Neural cell (in vitro differentiated cells): ENCODE measurements around the gene SNRPA.

Source experiments
- EP300 ChIP-seq: fragments of 450-650 bp; conservative IDR thresholded peaks from 2 replicates; pipeline ENCODE4 v1.6.1; 2014; ENCODE audit warnings: antibody characterized with exemption, mild to moderate bottlenecking, moderate library complexity; ENCODE audit not compliant: poor library complexity, severe bottlenecking
- POLR2AphosphoS5 ChIP-seq: IDR thresholded peaks from 2 replicates; pipeline ENCODE4 v1.6.1; 2012
- RAD21 ChIP-seq: fragments of 450-650 bp; conservative IDR thresholded peaks from 2 replicates; pipeline ENCODE4 v1.6.1; 2014; ENCODE audit warnings: antibody characterized with exemption, mild to moderate bottlenecking, moderate library complexity
- TF ChIP-seq, protein P1 (sequence below): fragments of 450-650 bp; IDR thresholded peaks from 2 replicates; pipeline ENCODE4 v1.5.1; 2014; ENCODE audit warnings: antibody characterized with exemption, mild to moderate bottlenecking, moderate library complexity; ENCODE audit not compliant: poor library complexity, severe bottlenecking

DNA sequence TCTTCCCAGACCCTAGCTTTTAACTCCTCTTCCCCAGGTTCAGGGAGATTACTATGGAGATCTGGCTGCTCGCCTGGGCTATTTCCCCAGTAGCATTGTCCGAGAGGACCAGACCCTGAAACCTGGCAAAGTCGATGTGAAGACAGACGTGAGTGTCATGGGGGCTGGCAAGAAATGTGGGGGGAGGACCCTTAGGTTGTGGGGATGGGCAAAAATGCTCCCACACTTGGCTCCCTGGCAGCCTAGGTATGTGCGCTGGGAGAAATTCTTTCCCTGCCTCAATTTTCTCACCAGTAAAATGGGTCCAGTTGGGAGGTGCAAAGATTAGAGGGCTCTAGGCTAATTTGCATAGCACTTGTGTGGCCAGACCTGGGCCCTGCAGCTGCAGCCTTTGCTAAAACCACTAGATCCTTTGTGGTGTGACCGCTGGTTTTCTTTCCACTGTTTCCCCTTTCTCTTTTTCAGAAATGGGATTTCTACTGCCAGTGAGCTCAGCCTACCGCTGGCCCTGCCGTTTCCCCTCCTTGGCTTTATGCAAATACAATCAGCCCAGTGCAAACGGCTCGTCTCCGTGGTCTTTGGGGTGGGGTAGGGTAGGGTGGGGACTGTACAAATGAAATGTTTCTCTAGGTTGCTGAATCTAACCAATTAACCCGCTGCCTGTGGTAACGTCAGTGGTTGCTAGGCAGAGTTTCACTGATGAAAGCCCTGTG lies 26.1 kb downstream of the SNRPA start:
- TF ChIP-seq, protein P1, sequence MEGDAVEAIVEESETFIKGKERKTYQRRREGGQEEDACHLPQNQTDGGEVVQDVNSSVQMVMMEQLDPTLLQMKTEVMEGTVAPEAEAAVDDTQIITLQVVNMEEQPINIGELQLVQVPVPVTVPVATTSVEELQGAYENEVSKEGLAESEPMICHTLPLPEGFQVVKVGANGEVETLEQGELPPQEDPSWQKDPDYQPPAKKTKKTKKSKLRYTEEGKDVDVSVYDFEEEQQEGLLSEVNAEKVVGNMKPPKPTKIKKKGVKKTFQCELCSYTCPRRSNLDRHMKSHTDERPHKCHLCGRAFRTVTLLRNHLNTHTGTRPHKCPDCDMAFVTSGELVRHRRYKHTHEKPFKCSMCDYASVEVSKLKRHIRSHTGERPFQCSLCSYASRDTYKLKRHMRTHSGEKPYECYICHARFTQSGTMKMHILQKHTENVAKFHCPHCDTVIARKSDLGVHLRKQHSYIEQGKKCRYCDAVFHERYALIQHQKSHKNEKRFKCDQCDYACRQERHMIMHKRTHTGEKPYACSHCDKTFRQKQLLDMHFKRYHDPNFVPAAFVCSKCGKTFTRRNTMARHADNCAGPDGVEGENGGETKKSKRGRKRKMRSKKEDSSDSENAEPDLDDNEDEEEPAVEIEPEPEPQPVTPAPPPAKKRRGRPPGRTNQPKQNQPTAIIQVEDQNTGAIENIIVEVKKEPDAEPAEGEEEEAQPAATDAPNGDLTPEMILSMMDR: no peak
- TF ChIP-seq EP300 (no peak), RAD21 (no peak), POLR2AphosphoS5 (no peak)
